ENCODE measurements around the gene MEIS3. TPM values are rescaled to one million over a fixed set of nuclear protein-coding genes. Genes with fewer than 3 reads are reported as not detected.
"Not testable (repeated sequence)": the region's sequence is repeated elsewhere in the genome, so short reads cannot be mapped to it uniquely, and the experiment has no call there.

MEIS3 gene
- total and polyA plus RNA-seq, 8 donors: 3.1 to 18.2 (median 12.8) TPM

DNA sequence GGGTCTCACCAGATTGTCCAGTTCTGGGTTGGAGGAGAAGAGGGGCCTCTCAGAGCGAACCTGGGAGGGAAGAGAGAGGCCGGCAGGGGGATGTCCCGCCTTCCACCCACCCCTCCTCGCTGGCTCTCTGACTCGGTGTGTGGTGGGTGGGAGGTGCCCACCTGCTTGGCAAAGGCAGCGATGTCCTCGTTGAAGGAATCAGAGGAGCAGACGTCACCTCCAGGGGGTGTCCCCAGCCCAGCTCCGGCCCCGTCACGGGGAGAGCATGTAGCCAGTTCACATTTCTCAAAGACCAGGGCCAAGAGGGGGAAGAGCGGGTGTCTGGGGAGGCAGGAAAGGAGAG lies 2.7 kb downstream of the MEIS3 start:
- no peak overlapping the region for H3K27ac ChIP-seq
- H3K36me3 ChIP-seq: peaks cover 0 to 8% (median 3%) of the 10 kb centered on the region in 4 donors
- intact Hi-C loops (cut with DNase I; ENCODE audit: low total_unique reads): no loop called here
- no peak for DNase-seq
- H3K27me3 ChIP-seq: peaks cover 23 to 91% (median 62%) of the 10 kb centered on the region in 3 donors
- no peak for TF ChIP-seq POLR2AphosphoS5 (IDR thresholded peaks at IDR 0.05)
- 49 to 61% (median 50%) methylated on average over 12 of the region's 12 CpGs for WGBS, 5 donors
- H3K9me3 ChIP-seq: no peaks in the 10 kb centered on the region
- H3K4me1 ChIP-seq: peaks cover 7 to 34% (median 20%) of the 10 kb centered on the region in 4 donors
- H3K4me3 ChIP-seq: no peak overlapping the region

DNA sequence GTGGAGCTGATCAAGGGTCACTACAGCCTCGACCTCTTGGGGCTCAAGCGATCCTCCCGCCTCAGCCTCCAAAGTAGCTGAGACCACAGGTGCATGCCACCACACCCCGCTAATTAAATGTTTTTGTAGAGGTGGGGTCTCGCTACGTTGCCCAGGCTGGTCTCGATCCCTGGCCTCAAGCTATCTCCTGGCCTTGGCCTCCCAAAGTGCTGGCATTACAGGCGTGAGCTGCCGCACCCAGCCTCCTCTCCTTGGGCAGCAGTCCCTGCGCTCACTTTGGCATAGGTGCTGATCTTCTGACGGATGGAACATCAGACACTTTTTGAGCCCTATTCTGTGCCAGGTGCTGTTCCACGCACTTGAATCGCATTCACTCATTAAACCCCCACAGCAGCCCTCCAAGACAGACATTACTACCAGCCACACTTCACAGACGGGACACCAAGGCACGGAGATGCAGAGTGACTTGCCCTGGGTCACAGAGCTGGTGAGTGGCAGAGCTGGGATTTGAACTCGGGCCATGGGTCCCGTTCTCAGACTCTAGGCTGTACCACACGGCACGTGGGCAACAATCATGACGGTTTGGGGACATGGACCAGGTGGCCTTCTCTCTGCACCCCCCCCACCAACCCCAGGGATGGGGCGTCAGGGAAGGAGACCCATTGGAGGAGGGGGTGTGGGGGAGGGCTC lies 3.2 kb downstream of the MEIS3 start:
- Histone ChIP-seq H3K4me3 (no peak overlapping the region), H3K27ac (no peak overlapping the region), H3K36me3 (peaks cover 0 to 8% (median 3%) of the 10 kb centered on the region in 4 donors), H3K27me3 (peaks cover 18 to 86% (median 57%) of the 10 kb centered on the region in 3 donors), H3K4me1 (peaks cover 7 to 31% (median 20%) of the 10 kb centered on the region in 4 donors), H3K9me3 (no peaks in the 10 kb centered on the region)
- 86 to 93% (median 89%) methylated on average over 21 of the region's 21 CpGs for WGBS, 5 donors
- TF ChIP-seq POLR2A (IDR thresholded peaks at IDR 0.05): no peak
- no peak for TF ChIP-seq POLR2AphosphoS5 (IDR thresholded peaks at IDR 0.05)
- no peak for TF ChIP-seq CTCF (IDR thresholded peaks at IDR 0.05)
- TF ChIP-seq EP300 (IDR thresholded peaks at IDR 0.05): no peak
- no peak for DNase-seq
- intact Hi-C loops (cut with DNase I; ENCODE audit: low total_unique reads): no loop called here

- intact Hi-C loops (cut with DNase I; ENCODE audit: low total_unique reads): no loop called here
- H3K4me3 ChIP-seq: no peak overlapping the region
- TF ChIP-seq POLR2AphosphoS5 (IDR thresholded peaks at IDR 0.05) (no peak), POLR2A (IDR thresholded peaks at IDR 0.05) (no peak)
- 62 to 80% (median 75%) methylated on average over 4 to 21 of the region's 21 CpGs for WGBS, 5 donors
- H3K27me3 ChIP-seq: peaks cover 6 to 79% (median 41%) of the 10 kb centered on the region in 3 donors
- DNase-seq: no peak
- H3K9me3 ChIP-seq: no peaks in the 10 kb centered on the region
- peaks cover 7 to 25% (median 17%) of the 10 kb centered on the region in 4 donors for H3K4me1 ChIP-seq
- peaks cover 0 to 8% (median 3%) of the 10 kb centered on the region in 4 donors for H3K36me3 ChIP-seq
- H3K27ac ChIP-seq: no peak overlapping the region
These were observed 4.9 kb downstream of the MEIS3 start for GRCh38 chr19:47414469-47414868.

DNA sequence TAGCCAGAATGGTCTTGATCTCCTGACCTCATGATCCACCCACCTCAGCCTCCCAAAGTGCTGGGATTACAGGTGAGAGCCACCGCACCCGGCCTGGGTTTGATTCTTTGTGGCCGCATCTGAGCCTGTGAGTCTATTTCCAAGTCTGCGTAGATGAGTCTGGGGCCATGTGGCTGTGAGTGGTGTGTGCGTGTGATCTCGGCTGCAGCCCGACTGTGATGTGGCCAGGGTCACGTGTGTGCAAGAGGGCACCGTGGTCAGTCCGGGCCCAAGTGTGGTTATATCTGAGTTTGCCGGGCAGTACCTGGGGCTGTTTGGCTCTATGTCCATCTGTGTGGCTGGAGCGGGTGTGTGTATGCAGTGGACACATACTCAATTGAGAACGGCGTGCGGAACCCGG lies 5.4 kb downstream of the MEIS3 start:
- no peak for DNase-seq
- Histone ChIP-seq H3K27ac (no peak overlapping the region), H3K4me3 (no peak overlapping the region), H3K36me3 (peaks cover 0 to 8% (median 3%) of the 10 kb centered on the region in 4 donors), H3K27me3 (peaks cover 5 to 77% (median 36%) of the 10 kb centered on the region in 3 donors), H3K4me1 (peaks cover 3 to 20% (median 15%) of the 10 kb centered on the region in 4 donors), H3K9me3 (no peaks in the 10 kb centered on the region)
- WGBS, 5 donors: 92 to 98% (median 97%) methylated on average over 15 to 16 of the region's 16 CpGs
- TF ChIP-seq POLR2A (IDR thresholded peaks at IDR 0.05): no peak
- no peak for TF ChIP-seq CTCF (IDR thresholded peaks at IDR 0.05)
- TF ChIP-seq EP300 (IDR thresholded peaks at IDR 0.05): no peak
- no peak for TF ChIP-seq POLR2AphosphoS5 (IDR thresholded peaks at IDR 0.05)
- intact Hi-C loops (cut with DNase I; ENCODE audit: low total_unique reads): no loop called here

DNA sequence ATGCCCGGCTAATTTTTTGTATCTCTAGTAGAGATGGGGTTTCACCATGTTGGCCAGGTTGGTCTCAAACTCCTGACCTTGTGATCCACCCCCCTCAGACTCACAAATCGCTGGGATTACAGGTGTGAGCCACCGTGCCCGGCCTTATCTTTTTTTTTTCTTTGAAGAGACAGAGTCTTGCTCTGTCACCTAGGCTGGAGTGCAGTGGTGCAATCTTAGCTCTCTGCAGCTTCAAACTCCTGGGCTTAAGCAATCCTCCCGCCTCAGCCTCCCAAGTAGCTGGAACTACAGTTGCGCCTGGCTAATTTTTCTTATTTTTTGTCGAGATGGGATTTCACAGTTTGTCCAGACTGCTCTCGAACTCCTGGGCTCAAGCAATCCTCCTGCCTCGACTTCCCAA lies 7.6 kb downstream of the MEIS3 start:
- H3K27ac ChIP-seq; H3K4me3 ChIP-seq; H3K36me3 ChIP-seq; H3K4me1 ChIP-seq; DNase-seq; intact Hi-C loops (cut with DNase I; ENCODE audit: low total_unique reads); H3K9me3 ChIP-seq: not testable (repeated sequence)
- H3K27me3 ChIP-seq: peaks cover 5 to 77% (median 29%) of the 10 kb centered on the region in 3 donors
- 65 to 80% (median 70%) methylated on average over 8 to 9 of the region's 9 CpGs for WGBS, 5 donors

DNA sequence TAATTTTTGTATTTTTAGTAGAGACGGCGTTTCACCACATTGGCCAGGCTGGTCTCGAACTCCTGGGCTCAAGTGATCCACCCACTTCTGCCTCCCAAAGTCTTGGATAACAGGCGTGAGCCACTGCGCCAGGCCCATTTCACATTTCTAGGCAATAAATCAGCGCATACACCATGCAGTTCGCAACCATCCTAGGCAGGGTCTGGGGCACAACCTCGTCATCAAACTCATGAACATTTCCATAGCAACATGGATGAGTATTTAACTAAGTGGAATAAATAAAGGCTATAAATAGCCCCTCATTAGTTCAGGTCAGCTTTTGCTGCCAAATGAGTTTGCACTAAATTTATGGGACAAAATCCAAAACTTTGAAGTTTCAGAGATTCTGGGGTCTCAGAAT lies 8.2 kb downstream of the MEIS3 start:
- no peak for DNase-seq
- Histone ChIP-seq H3K36me3 (peaks cover 0 to 8% (median 3%) of the 10 kb centered on the region in 4 donors), H3K27me3 (peaks cover 5 to 77% (median 29%) of the 10 kb centered on the region in 3 donors), H3K27ac (no peak overlapping the region), H3K4me1 (no peaks in the 10 kb centered on the region), H3K4me3 (no peak overlapping the region), H3K9me3 (no peaks in the 10 kb centered on the region)
- intact Hi-C loops (cut with DNase I; ENCODE audit: low total_unique reads): no loop called here
- TF ChIP-seq CTCF (IDR thresholded peaks at IDR 0.05) (no peak), POLR2A (IDR thresholded peaks at IDR 0.05) (no peak), EP300 (IDR thresholded peaks at IDR 0.05) (no peak), POLR2AphosphoS5 (IDR thresholded peaks at IDR 0.05) (no peak)
- 63 to 81% (median 79%) methylated on average over 8 of the region's 8 CpGs for WGBS, 5 donors
